ENCODE results near the gene TIMM44. TPM values are rescaled to one million over a fixed set of nuclear protein-coding genes. Genes with fewer than 3 reads are reported as not detected.
"Not testable (repeated sequence)": the region's sequence is repeated elsewhere in the genome, so short reads cannot be mapped to it uniquely, and the experiment has no call there.

Gene TIMM44
- total RNA-seq, 1 experiment from 2014 or later: 142 TPM

- H3K4me3 Mint-ChIP-seq (ENCODE audit: unreplicated experiment): no peak overlapping the region
Observed at GRCh38 chr19:7932276-7932929, 11.1 kb downstream of the TIMM44 start.

GRCh38 chr19:7931221-7932061 is 12.0 kb downstream of the TIMM44 start:
- no peak for TF ChIP-seq CTCF (IDR thresholded peaks at IDR 0.05; ENCODE audit: unreplicated experiment)
- peak overlapping the region; percentile 12 for H3K27ac Mint-ChIP-seq (ENCODE audit: low read depth, unreplicated experiment)
- no TSS peak for BruUV-seq (replicated peaks)
- H3K9me3 Mint-ChIP-seq (ENCODE audit: unreplicated experiment): no peaks in the 10 kb centered on the region
- H3K4me1 Mint-ChIP-seq (ENCODE audit: insufficient read depth, unreplicated experiment): peaks cover 13% of the 10 kb centered on the region
- intact Hi-C loops (cut with micrococcal nuclease): no loop called here
- DNase-seq (ENCODE audit: unreplicated experiment): no peak
- H3K4me3 Mint-ChIP-seq (ENCODE audit: unreplicated experiment): no peak overlapping the region
- ChIA-PET POLR2A (interaction anchor here (3.5 to 5.2 kb wide), 2 partner anchors 11 kb away, joined by 27 to 56 read pairs; partner anchors contain the start of genes SNAPC2 and TIMM44), CTCF (interaction anchor here (0.6 to 1.6 kb wide), 3 partner anchors 12 to 758 kb away, joined by 3 to 15 read pairs (median 3); partner anchors contain the start of genes SNAPC2 and TIMM44)
- H3K36me3 Mint-ChIP-seq (ENCODE audit: insufficient read depth, unreplicated experiment): peaks cover 74% of the 10 kb centered on the region
- no peaks in the 10 kb centered on the region for H3K27me3 Mint-ChIP-seq (ENCODE audit: insufficient read depth, unreplicated experiment)

More at GRCh38 chr19:7932276-7932929, 11.1 kb downstream of the TIMM44 start:
- peaks cover 81% of the 10 kb centered on the region for H3K36me3 Mint-ChIP-seq (ENCODE audit: insufficient read depth, unreplicated experiment)
- CTCF ChIA-PET: interaction anchor here (0.7 kb wide), 1 partner anchor 415 kb away, joined by 5 read pairs; no protein-coding TSS in a partner anchor
- no peaks in the 10 kb centered on the region for H3K9me3 Mint-ChIP-seq (ENCODE audit: unreplicated experiment)
- H3K4me1 Mint-ChIP-seq (ENCODE audit: insufficient read depth, unreplicated experiment): peaks cover 13% of the 10 kb centered on the region
- TF ChIP-seq CTCF (IDR thresholded peaks at IDR 0.05; ENCODE audit: unreplicated experiment): no peak
- POLR2A ChIA-PET: no interaction called here
- intact Hi-C loops (cut with micrococcal nuclease): no loop called here
- BruUV-seq (replicated peaks): no TSS peak
- no peak overlapping the region for H3K27ac Mint-ChIP-seq (ENCODE audit: low read depth, unreplicated experiment)
- no peaks in the 10 kb centered on the region for H3K27me3 Mint-ChIP-seq (ENCODE audit: insufficient read depth, unreplicated experiment)
- no peak for DNase-seq (ENCODE audit: unreplicated experiment)

GRCh38 chr19:7930765-7931164 is 12.7 kb downstream of the TIMM44 start:
- Mint-ChIP-seq H3K27ac (ENCODE audit: low read depth, unreplicated experiment) (peak overlapping the region; percentile 12), H3K4me1 (ENCODE audit: insufficient read depth, unreplicated experiment) (peaks cover 13% of the 10 kb centered on the region), H3K9me3 (ENCODE audit: unreplicated experiment) (no peaks in the 10 kb centered on the region), H3K36me3 (ENCODE audit: insufficient read depth, unreplicated experiment) (peaks cover 72% of the 10 kb centered on the region), H3K27me3 (ENCODE audit: insufficient read depth, unreplicated experiment) (no peaks in the 10 kb centered on the region), H3K4me3 (ENCODE audit: unreplicated experiment) (no peak overlapping the region)
- ChIA-PET CTCF (interaction anchor here (0.6 to 1.6 kb wide), 4 partner anchors 11 to 758 kb away, joined by 3 to 15 read pairs (median 4); partner anchors contain the start of genes SNAPC2 and TIMM44), POLR2A (interaction anchor here (0.6 to 5.2 kb wide), 3 partner anchors 10 to 629 kb away, joined by 3 to 56 read pairs (median 27); partner anchors contain the start of genes SNAPC2 and TIMM44)
- no peak for DNase-seq (ENCODE audit: unreplicated experiment)
- no peak for TF ChIP-seq CTCF (IDR thresholded peaks at IDR 0.05; ENCODE audit: unreplicated experiment)
- BruUV-seq (replicated peaks): no TSS peak
- intact Hi-C loops (cut with micrococcal nuclease): no loop called here

GRCh38 chr19:7930030-7930429 is 13.4 kb downstream of the TIMM44 start:
- H3K27me3 Mint-ChIP-seq (ENCODE audit: insufficient read depth, unreplicated experiment); H3K9me3 Mint-ChIP-seq (ENCODE audit: unreplicated experiment); BruUV-seq (replicated peaks); intact Hi-C loops (cut with micrococcal nuclease); H3K4me3 Mint-ChIP-seq (ENCODE audit: unreplicated experiment): not testable (repeated sequence)
- Mint-ChIP-seq H3K27ac (ENCODE audit: low read depth, unreplicated experiment) (peak overlapping the region; percentile 12), H3K4me1 (ENCODE audit: insufficient read depth, unreplicated experiment) (peaks cover 13% of the 10 kb centered on the region), H3K36me3 (ENCODE audit: insufficient read depth, unreplicated experiment) (peaks cover 69% of the 10 kb centered on the region)
- POLR2A ChIA-PET: interaction anchor here (1.3 to 5.2 kb wide), 5 partner anchors 10 to 61 kb away, joined by 3 to 56 read pairs (median 15); partner anchors contain the start of genes MAP2K7, SNAPC2 and TIMM44
- DNase-seq (ENCODE audit: unreplicated experiment): peak; percentile 31
- CTCF ChIA-PET: interaction anchor here (0.6 to 2.2 kb wide), 6 partner anchors 10 to 1445 kb away, joined by 3 to 15 read pairs (median 4); partner anchors contain the start of genes SNAPC2 and TIMM44

Data from MCF 10A (cell line).